ENCODE results near the gene CTNNA3.

Gene CTNNA3

DNA sequence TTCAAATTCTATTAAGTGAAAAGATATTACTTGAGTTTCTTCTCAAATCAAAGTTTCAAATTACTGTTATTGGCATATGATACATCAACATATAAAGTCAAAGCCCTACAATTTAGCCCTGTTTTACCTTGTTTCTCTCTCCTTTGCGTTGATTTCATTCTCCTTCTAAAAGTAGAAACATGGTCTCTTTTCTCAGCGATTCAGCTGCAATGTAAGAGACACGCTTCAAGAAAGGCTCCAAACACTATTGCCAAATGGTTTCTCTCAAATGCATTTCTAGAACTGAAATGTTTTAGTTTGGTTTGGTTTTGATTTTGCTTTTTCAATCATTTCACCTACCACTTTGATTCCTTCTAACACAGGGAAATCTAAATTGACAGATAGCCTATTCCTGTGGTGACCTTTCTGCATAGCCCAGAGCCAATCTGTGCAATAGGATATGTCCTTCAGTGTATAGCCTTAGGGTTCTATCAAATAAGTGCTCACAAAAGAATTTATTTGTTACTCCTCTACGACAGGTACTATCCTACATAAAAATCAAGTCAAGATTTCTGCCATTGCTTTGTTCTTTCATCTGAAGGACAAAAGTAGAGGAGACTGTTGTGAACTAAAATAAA lies 47.3 kb downstream of the CTNNA3 start:
- no peaks in the 10 kb centered on the region for H3K9me3 ChIP-seq (ENCODE audit: control insufficient read depth, low read length)
- DNase-seq = no peak
- H3K27me3 ChIP-seq (replicated peaks; ENCODE audit: control insufficient read depth, insufficient read depth, low read length, poor library complexity, severe bottlenecking) = no peaks in the 10 kb centered on the region
- H3K4me1 ChIP-seq (ENCODE audit: control insufficient read depth, insufficient read depth, low read length, poor library complexity, severe bottlenecking) = no peaks in the 10 kb centered on the region
- no peak overlapping the region for H3K27ac ChIP-seq (ENCODE audit: insufficient read depth, low read length, poor library complexity, severe bottlenecking)
- no peaks in the 10 kb centered on the region for H3K36me3 ChIP-seq (ENCODE audit: control insufficient read depth, insufficient read depth, low read length)
- H3K4me3 ChIP-seq (ENCODE audit: insufficient read depth, low read depth, low read length, poor library complexity, severe bottlenecking) = no peak overlapping the region

DNA sequence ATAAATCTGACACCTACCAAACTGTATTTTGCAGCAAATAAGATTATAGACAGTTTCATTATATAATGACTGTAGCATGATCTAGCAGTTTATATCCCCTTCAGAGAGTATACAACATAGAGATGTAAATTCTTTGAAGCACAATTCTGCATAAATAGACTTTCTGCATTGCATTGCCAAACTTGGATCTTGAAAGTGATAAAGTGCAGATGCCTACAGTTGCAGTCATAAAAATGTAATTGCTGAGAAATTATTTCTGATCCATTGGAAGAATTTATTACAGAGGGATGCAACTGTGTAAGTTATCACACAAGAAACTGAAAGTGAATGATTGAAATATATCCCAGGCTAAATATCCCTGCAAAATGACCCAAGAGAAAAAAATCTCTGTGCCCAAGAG lies 65.1 kb downstream of the CTNNA3 start:
- Histone ChIP-seq H3K27ac (ENCODE audit: insufficient read depth, low read length, poor library complexity, severe bottlenecking) (no peak overlapping the region), H3K4me3 (ENCODE audit: insufficient read depth, low read depth, low read length, poor library complexity, severe bottlenecking) (no peak overlapping the region), H3K36me3 (ENCODE audit: control insufficient read depth, insufficient read depth, low read length) (no peaks in the 10 kb centered on the region), H3K9me3 (ENCODE audit: control insufficient read depth, low read length) (no peaks in the 10 kb centered on the region), H3K27me3 (replicated peaks; ENCODE audit: control insufficient read depth, insufficient read depth, low read length, poor library complexity, severe bottlenecking) (no peaks in the 10 kb centered on the region), H3K4me1 (ENCODE audit: control insufficient read depth, insufficient read depth, low read length, poor library complexity, severe bottlenecking) (no peaks in the 10 kb centered on the region)
- no peak for DNase-seq

DNA sequence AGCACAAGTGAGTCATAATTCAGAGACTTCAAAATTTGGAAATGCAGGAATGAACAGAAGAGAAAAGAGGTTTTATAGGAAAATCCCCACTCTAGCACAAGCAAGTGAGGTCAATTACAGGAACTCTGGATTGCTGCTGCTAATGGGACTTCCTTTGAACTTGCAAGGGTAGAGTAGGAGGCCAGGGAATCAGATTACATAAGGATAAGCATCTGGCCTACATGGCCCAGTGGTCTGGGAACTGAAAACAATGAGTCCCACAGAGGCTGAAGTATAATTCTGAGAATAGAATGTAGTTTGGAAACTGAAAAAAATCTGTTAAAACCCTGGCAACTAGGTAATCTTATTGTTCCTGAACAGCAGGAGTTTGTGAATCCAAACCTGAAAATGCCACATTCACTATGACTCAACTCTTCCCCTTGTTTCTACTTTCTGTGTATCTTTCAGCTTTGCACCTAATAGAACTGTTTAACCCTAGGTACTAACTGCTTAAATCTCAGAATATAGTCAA lies 66.5 kb downstream of the CTNNA3 start:
- no peak for DNase-seq
- no peaks in the 10 kb centered on the region for H3K27me3 ChIP-seq (replicated peaks; ENCODE audit: control insufficient read depth, insufficient read depth, low read length, poor library complexity, severe bottlenecking)
- H3K27ac ChIP-seq (ENCODE audit: insufficient read depth, low read length, poor library complexity, severe bottlenecking) = no peak overlapping the region
- H3K36me3 ChIP-seq (ENCODE audit: control insufficient read depth, insufficient read depth, low read length) = no peaks in the 10 kb centered on the region
- H3K9me3 ChIP-seq (ENCODE audit: control insufficient read depth, low read length) = no peaks in the 10 kb centered on the region
- H3K4me3 ChIP-seq (ENCODE audit: insufficient read depth, low read depth, low read length, poor library complexity, severe bottlenecking) = no peak overlapping the region
- no peaks in the 10 kb centered on the region for H3K4me1 ChIP-seq (ENCODE audit: control insufficient read depth, insufficient read depth, low read length, poor library complexity, severe bottlenecking)

DNA sequence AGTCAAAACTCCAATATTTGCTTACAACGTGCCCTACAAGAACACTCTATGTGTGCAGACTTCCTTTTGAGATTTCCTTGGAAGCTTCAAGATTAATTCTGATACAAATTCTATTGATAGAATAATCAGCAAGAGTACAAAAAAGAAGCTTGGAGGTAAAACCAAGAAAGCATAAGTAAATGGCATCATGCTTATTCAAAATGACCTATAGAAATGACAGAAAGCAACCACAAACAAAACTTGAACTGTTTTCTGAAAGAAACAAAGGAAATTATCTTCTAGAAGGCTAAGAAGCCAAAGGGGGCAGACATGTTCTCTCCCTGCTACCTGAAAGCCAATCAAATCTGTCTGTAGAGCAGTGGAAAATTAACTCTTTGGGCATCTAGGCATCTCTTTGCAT lies 73.0 kb downstream of the CTNNA3 start:
- Histone ChIP-seq H3K4me3 (ENCODE audit: insufficient read depth, low read depth, low read length, poor library complexity, severe bottlenecking) (no peak overlapping the region), H3K9me3 (ENCODE audit: control insufficient read depth, low read length) (no peaks in the 10 kb centered on the region), H3K36me3 (ENCODE audit: control insufficient read depth, insufficient read depth, low read length) (no peaks in the 10 kb centered on the region), H3K27me3 (replicated peaks; ENCODE audit: control insufficient read depth, insufficient read depth, low read length, poor library complexity, severe bottlenecking) (no peaks in the 10 kb centered on the region), H3K4me1 (ENCODE audit: control insufficient read depth, insufficient read depth, low read length, poor library complexity, severe bottlenecking) (no peaks in the 10 kb centered on the region), H3K27ac (ENCODE audit: insufficient read depth, low read length, poor library complexity, severe bottlenecking) (no peak overlapping the region)
- no peak for DNase-seq

DNA sequence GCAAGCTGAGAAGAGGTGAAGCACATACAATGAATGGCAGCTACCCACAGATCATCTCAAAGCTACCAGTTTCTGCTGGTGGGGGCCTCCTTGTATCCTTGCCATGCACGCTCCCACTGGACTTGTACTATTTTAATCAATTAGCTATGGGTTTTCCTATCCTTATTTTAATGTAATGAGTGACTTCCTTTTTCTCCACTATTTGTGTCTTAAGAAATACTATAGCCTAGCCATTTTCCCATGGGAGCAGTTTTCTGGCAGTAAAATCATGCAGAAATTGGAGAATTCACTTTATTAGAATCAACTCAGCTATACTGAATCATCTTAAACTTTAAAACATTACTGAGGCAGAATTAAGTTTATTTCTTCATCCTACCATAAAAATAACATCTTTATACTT lies 73.5 kb downstream of the CTNNA3 start:
- Histone ChIP-seq H3K27ac (ENCODE audit: insufficient read depth, low read length, poor library complexity, severe bottlenecking) (no peak overlapping the region), H3K4me3 (ENCODE audit: insufficient read depth, low read depth, low read length, poor library complexity, severe bottlenecking) (no peak overlapping the region), H3K36me3 (ENCODE audit: control insufficient read depth, insufficient read depth, low read length) (no peaks in the 10 kb centered on the region), H3K9me3 (ENCODE audit: control insufficient read depth, low read length) (no peaks in the 10 kb centered on the region), H3K4me1 (ENCODE audit: control insufficient read depth, insufficient read depth, low read length, poor library complexity, severe bottlenecking) (no peaks in the 10 kb centered on the region), H3K27me3 (replicated peaks; ENCODE audit: control insufficient read depth, insufficient read depth, low read length, poor library complexity, severe bottlenecking) (no peaks in the 10 kb centered on the region)
- DNase-seq = no peak

DNA sequence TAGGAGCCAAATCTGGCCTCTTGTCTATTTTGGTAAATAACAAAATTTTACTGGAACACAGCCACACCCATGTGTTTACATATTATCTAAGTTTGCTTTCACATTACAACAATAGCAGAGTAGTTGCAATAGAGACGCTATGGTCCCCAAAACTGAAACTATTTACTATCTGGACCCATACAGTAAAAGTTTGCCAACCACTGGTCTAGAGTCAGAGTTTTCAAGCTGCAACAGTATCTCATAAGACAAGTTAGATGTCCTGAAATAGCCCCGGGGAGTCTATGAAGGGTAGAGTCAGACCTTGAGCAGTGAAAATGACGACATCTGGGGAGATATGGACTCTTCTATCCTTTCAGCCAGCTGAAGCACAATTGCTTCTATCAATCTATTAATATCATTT lies 74.2 kb downstream of the CTNNA3 start:
- Histone ChIP-seq H3K27ac (ENCODE audit: insufficient read depth, low read length, poor library complexity, severe bottlenecking) (no peak overlapping the region), H3K4me3 (ENCODE audit: insufficient read depth, low read depth, low read length, poor library complexity, severe bottlenecking) (no peak overlapping the region), H3K9me3 (ENCODE audit: control insufficient read depth, low read length) (no peaks in the 10 kb centered on the region), H3K36me3 (ENCODE audit: control insufficient read depth, insufficient read depth, low read length) (no peaks in the 10 kb centered on the region), H3K4me1 (ENCODE audit: control insufficient read depth, insufficient read depth, low read length, poor library complexity, severe bottlenecking) (no peaks in the 10 kb centered on the region), H3K27me3 (replicated peaks; ENCODE audit: control insufficient read depth, insufficient read depth, low read length, poor library complexity, severe bottlenecking) (no peaks in the 10 kb centered on the region)
- DNase-seq = no peak

DNA sequence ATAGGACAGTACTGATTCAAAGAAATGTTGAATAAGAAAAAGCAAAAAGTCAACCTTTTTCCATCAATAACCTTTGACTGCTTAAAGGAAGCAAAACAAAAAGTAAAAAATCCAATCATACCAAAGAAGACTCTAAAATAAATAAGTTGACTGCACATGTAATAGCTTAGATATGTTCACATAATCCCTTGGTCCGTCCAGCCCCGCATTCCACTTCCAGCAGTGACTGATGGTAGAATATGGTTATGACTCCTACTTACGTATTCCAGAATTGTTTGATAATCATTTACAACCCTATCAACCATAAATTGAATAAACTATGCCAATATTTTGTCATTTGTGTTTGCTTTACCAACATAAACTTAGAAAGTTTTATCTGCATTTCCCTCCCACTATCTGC lies 77.9 kb downstream of the CTNNA3 start:
- Histone ChIP-seq H3K36me3 (ENCODE audit: control insufficient read depth, insufficient read depth, low read length) (no peaks in the 10 kb centered on the region), H3K4me3 (ENCODE audit: insufficient read depth, low read depth, low read length, poor library complexity, severe bottlenecking) (no peak overlapping the region), H3K27me3 (replicated peaks; ENCODE audit: control insufficient read depth, insufficient read depth, low read length, poor library complexity, severe bottlenecking) (no peaks in the 10 kb centered on the region), H3K9me3 (ENCODE audit: control insufficient read depth, low read length) (no peaks in the 10 kb centered on the region), H3K4me1 (ENCODE audit: control insufficient read depth, insufficient read depth, low read length, poor library complexity, severe bottlenecking) (peaks cover 6% of the 10 kb centered on the region), H3K27ac (ENCODE audit: insufficient read depth, low read length, poor library complexity, severe bottlenecking) (no peak overlapping the region)
- DNase-seq = no peak

DNA sequence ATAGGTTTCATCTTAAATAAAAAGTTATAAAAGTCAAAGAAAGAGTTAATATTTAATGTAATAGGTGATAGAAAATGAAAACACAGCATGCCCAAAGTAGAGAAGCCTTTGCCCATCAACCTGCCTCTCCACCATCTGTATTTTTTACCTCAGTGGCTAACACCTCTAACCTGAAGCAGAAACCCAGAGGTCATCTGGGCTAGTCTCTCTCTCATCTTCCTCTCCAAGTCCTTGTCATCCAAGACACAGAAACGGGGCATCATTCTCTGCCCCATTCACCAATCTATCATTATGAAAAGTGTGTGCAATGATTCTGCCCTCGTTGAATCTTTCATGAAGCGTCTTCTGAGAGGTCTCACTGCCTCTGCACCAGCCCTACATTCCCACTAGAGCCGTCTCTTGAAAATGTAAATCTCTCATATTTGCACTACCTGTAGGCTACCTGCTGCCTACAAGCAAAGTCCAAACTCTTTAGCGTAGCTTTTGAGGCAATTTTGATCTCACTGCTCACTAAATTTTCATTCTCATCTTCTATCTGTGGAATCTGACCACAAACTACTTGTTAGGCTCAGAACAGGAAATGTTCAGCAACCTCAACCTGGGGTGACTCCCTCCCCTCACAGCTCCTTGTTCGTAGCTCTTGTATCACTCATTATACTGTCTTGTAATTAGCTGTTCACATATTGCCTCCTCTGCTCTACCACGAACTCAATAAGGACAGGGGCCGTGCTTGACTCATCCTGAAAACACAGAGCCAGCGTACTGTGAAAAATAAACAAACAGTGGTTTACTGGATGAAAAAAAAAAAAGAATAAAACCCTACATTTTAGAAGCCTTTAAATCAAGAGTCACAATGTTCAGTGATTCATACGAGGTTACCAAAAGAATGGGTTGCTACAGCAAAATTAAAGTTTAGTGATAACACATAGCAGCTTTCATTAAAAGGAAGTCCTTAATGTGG lies 83.1 kb downstream of the CTNNA3 start:
- Histone ChIP-seq H3K36me3 (ENCODE audit: control insufficient read depth, insufficient read depth, low read length) (no peaks in the 10 kb centered on the region), H3K9me3 (ENCODE audit: control insufficient read depth, low read length) (no peaks in the 10 kb centered on the region), H3K27ac (ENCODE audit: insufficient read depth, low read length, poor library complexity, severe bottlenecking) (peak overlapping the region; percentile 29), H3K27me3 (replicated peaks; ENCODE audit: control insufficient read depth, insufficient read depth, low read length, poor library complexity, severe bottlenecking) (no peaks in the 10 kb centered on the region), H3K4me3 (ENCODE audit: insufficient read depth, low read depth, low read length, poor library complexity, severe bottlenecking) (peak overlapping the region; percentile 19), H3K4me1 (ENCODE audit: control insufficient read depth, insufficient read depth, low read length, poor library complexity, severe bottlenecking) (peaks cover 18% of the 10 kb centered on the region)
- DNase-seq = peak; percentile 27 to 54 (median 48)

DNA sequence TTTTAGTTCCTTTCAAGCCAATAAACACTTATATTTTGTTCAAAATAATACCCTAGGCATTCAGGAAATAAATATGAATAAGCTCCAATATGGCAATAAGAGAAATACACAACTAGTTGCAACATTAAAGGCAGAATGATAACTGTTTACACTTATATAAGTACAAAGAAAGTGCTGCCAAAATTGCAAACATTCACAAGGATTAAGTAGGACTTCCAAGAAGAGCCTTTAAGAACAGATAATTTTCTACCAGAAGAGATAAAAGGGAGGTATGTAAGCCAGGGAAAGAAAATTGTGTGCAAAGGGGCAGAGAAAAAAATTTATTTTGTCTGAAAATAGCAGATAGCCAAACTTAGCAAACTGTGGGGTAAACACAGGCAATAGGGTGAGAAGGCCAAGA lies 83.8 kb downstream of the CTNNA3 start:
- Histone ChIP-seq H3K27me3 (replicated peaks; ENCODE audit: control insufficient read depth, insufficient read depth, low read length, poor library complexity, severe bottlenecking) (no peaks in the 10 kb centered on the region), H3K4me3 (ENCODE audit: insufficient read depth, low read depth, low read length, poor library complexity, severe bottlenecking) (no peak overlapping the region), H3K36me3 (ENCODE audit: control insufficient read depth, insufficient read depth, low read length) (no peaks in the 10 kb centered on the region), H3K9me3 (ENCODE audit: control insufficient read depth, low read length) (no peaks in the 10 kb centered on the region), H3K4me1 (ENCODE audit: control insufficient read depth, insufficient read depth, low read length, poor library complexity, severe bottlenecking) (peaks cover 18% of the 10 kb centered on the region), H3K27ac (ENCODE audit: insufficient read depth, low read length, poor library complexity, severe bottlenecking) (no peak overlapping the region)
- DNase-seq = no peak
